Hematopoietic multipotent progenitor cell treated with erythropoietin and hydrocortisone succinate and interleukin-3 and kit ligand, for 15 days (in vitro differentiated cells): Measurements from ENCODE around the gene ARHGAP5.

Source experiments
- DNase-seq: peaks from one replicate; pipeline ENCODE4 v3.0.0-alpha.2; 2015; ENCODE audit warnings: low spot score

The ARHGAP5 gene

GRCh38 chr14:32077081-32078022 is at the start of gene ARHGAP5:
ARHGAP5 (plus strand) TSS chr14:32077304; CDS start chr14:32090670, 13,366 bp downstream.
- no peak for DNase-seq

- no peak for DNase-seq
These were observed 48.5 kb upstream of the ARHGAP5 start for GRCh38 chr14:32028599-32028998.

GRCh38 chr14:32033543-32033942 is 43.6 kb upstream of the ARHGAP5 start:
- no peak for DNase-seq

- no peak for DNase-seq
These were observed 38.2 kb upstream of the ARHGAP5 start for GRCh38 chr14:32038876-32039275.

GRCh38 chr14:32039401-32040030 is 37.6 kb upstream of the ARHGAP5 start:
- DNase-seq = no peak

GRCh38 chr14:32043624-32044023 is 33.5 kb upstream of the ARHGAP5 start:
- no peak for DNase-seq

- DNase-seq = no peak
These were observed 32.6 kb upstream of the ARHGAP5 start for GRCh38 chr14:32044454-32044853.

GRCh38 chr14:32047791-32048190 is 29.3 kb upstream of the ARHGAP5 start:
- DNase-seq = no peak

GRCh38 chr14:32049361-32050088 is 27.6 kb upstream of the ARHGAP5 start:
- no peak for DNase-seq

GRCh38 chr14:32050878-32051277 is 26.2 kb upstream of the ARHGAP5 start:
- DNase-seq = no peak

- no peak for DNase-seq
These were observed 22.6 kb upstream of the ARHGAP5 start for GRCh38 chr14:32054536-32054935.

GRCh38 chr14:32055175-32055574 is 21.9 kb upstream of the ARHGAP5 start:
- no peak for DNase-seq

- no peak for DNase-seq
These were observed 17.4 kb upstream of the ARHGAP5 start for GRCh38 chr14:32059702-32060101.

GRCh38 chr14:32064931-32065330 is 12.2 kb upstream of the ARHGAP5 start:
- no peak for DNase-seq

GRCh38 chr14:32068708-32069107 is 8.4 kb upstream of the ARHGAP5 start:
- no peak for DNase-seq

GRCh38 chr14:32070282-32070681 is 6.8 kb upstream of the ARHGAP5 start:
- DNase-seq = no peak

GRCh38 chr14:32072676-32073075 is 4.4 kb upstream of the ARHGAP5 start:
- no peak for DNase-seq

- DNase-seq = peak; percentile 81
These were observed 3.4 kb upstream of the ARHGAP5 start for GRCh38 chr14:32073537-32074189.

GRCh38 chr14:32074887-32075572 is 2.1 kb upstream of the ARHGAP5 start:
- no peak for DNase-seq

- DNase-seq = no peak
These were observed 1.3 kb upstream of the ARHGAP5 start for GRCh38 chr14:32075672-32076277.
